B cell (primary cell): ENCODE results near the gene ACVR1. TPM values are rescaled to one million over a fixed set of nuclear protein-coding genes. Genes with fewer than 3 reads are reported as not detected.

ENCODE experiments used
- ATAC-seq: fragments of 200-7000 bp; cut with Tn5 transposase; one replicate; pipeline ENCODE4 v1.10.0; 2021; ENCODE audit warnings: low read depth, mild to moderate bottlenecking, moderate number of reproducible peaks, moderate library complexity
- CTCF ChIA-PET: fragments of 350-600 bp; sonication (Branson Sonifier 250); formaldehyde crosslinking; loops from one replicate; lab custom pipeline; 2021; ENCODE audit warnings: antibody characterized with exemption, inconsistent platforms; lab: Charles Lee
- POLR2A ChIA-PET: fragments of 350-600 bp; sonication (Branson Sonifier 250); formaldehyde crosslinking; loops from one replicate; lab custom pipeline; 2021; ENCODE audit warnings: antibody characterized with exemption; lab: Charles Lee
- DNase-seq: peaks from one replicate; pipeline ENCODE4 v3.0.0; 2013
- H2AFZ ChIP-seq: 2 replicates; pipeline ENCODE4 v1.6.1; 2012; ENCODE audit warnings: mild to moderate bottlenecking, low read depth, low read length; ENCODE audit not compliant: insufficient read depth, poor library complexity, severe bottlenecking
- H3K27ac ChIP-seq, 2 donors: 1 replicate in 1 of 2; 2 replicates in 1 of 2; pipeline ENCODE4 v1.5.1; 2012 to 2013; ENCODE audit warnings: low read length in 2 of 2, mild to moderate bottlenecking in 2 of 2, moderate library complexity in 1 of 2
- H3K27me3 ChIP-seq, 4 experiments: fragments of 200-600 bp in 1 of 4; sonication (generic) in 1 of 4; replicated peaks in 1 of 4; 1 replicate in 2 of 4; 2 replicates in 2 of 4; pipeline versions ENCODE4 v1.6.1 to v1.7.0; 2013 to 2016; ENCODE audit warnings: low read length in 3 of 4, mild to moderate bottlenecking in 2 of 4, mixed read lengths in 1 of 4, moderate library complexity in 1 of 4; ENCODE audit not compliant: insufficient read depth in 4 of 4, control insufficient read depth in 3 of 4; ENCODE audit errors: control extremely low read depth in 1 of 4
- H3K36me3 ChIP-seq, 2 experiments: replicated peaks in 1 of 2; 1 replicate in 1 of 2; 2 replicates in 1 of 2; pipeline versions ENCODE4 v1.6.1 to v1.7.1; 2013; ENCODE audit warnings: low read length in 1 of 2; ENCODE audit not compliant: insufficient read depth in 2 of 2, control insufficient read depth in 1 of 2; ENCODE audit errors: control extremely low read depth in 1 of 2, extremely low read depth in 1 of 2
- H3K4me1 ChIP-seq, 2 donors: fragments of 200-600 bp in 1 of 2; sonication (generic) in 1 of 2; 1 replicate in 1 of 2; 2 replicates in 1 of 2; pipeline versions ENCODE4 v1.5.1 to v1.6.1; 2013 to 2017; ENCODE audit warnings: low read length in 2 of 2; ENCODE audit not compliant: control insufficient read depth in 2 of 2, insufficient read depth in 2 of 2
- H3K4me2 ChIP-seq: replicated peaks from 2 replicates; pipeline ENCODE3; 2012; ENCODE audit warnings: mild to moderate bottlenecking, low read depth, low read length; ENCODE audit not compliant: poor library complexity, severe bottlenecking
- H3K4me3 ChIP-seq, 5 experiments: fragments of 200-600 bp in 1 of 5; sonication (generic) in 1 of 5; 1 replicate in 3 of 5; 2 replicates in 2 of 5; pipeline versions ENCODE4 v1.5.1 to v1.7.0; 2011 to 2016; ENCODE audit warnings: low read length in 4 of 5, mild to moderate bottlenecking in 4 of 5, low read depth in 2 of 5, control low read depth in 1 of 5, moderate library complexity in 1 of 5; ENCODE audit not compliant: insufficient read depth in 1 of 5; ENCODE audit errors: control extremely low read depth in 1 of 5, extremely low read depth in 1 of 5
- H3K79me2 ChIP-seq: fragments of 200-600 bp; sonication (generic); one replicate; pipeline ENCODE4 v1.6.0; 2016; ENCODE audit warnings: low read length; ENCODE audit not compliant: control insufficient read depth, insufficient read depth
- H3K9ac ChIP-seq: fragments of 200-600 bp; sonication (generic); 2 replicates; pipeline ENCODE4 v1.6.1; 2017; ENCODE audit warnings: mild to moderate bottlenecking, low read length, moderate library complexity
- H3K9me3 ChIP-seq, 3 donors: one replicate each; pipeline versions ENCODE4 v1.6.1 to v1.7.1; 2013; ENCODE audit warnings: low read length in 2 of 3; ENCODE audit not compliant: control insufficient read depth in 2 of 3, insufficient read depth in 1 of 3; ENCODE audit errors: control extremely low read depth in 1 of 3
- H4K20me1 ChIP-seq: 2 replicates; pipeline ENCODE4 v1.6.0; 2012; ENCODE audit warnings: mild to moderate bottlenecking, low read length; ENCODE audit not compliant: insufficient read depth, control insufficient read depth, poor library complexity, severe bottlenecking
- H3K27ac Mint-ChIP-seq: one replicate; pipeline ENCODE4 v1.8.0; 2021; ENCODE audit warnings: mixed read lengths
- H3K27me3 Mint-ChIP-seq: one replicate; pipeline ENCODE4 v1.8.0; 2021; ENCODE audit warnings: mixed read lengths
- H3K4me1 Mint-ChIP-seq: one replicate; pipeline ENCODE4 v1.8.0; 2021; ENCODE audit warnings: mixed read lengths
- H3K4me3 Mint-ChIP-seq: one replicate; pipeline ENCODE4 v1.8.0; 2021; ENCODE audit warnings: mixed read lengths
- H3K9me3 Mint-ChIP-seq: one replicate; pipeline ENCODE4 v1.8.0; 2022; ENCODE audit warnings: mixed read lengths; ENCODE audit not compliant: insufficient read depth
- EZH2 ChIP-seq: IDR thresholded peaks from 2 replicates; pipeline ENCODE4 v1.6.1; 2012; ENCODE audit warnings: borderline replicate concordance, low read depth, mild to moderate bottlenecking, moderate library complexity, low read length; ENCODE audit not compliant: insufficient read depth, poor library complexity, severe bottlenecking
- WGBS: methylation state at CpG from one replicate; pipeline ENCODE4 v1.1.5; 2013; ENCODE audit warnings: missing lambda C conversion rate; ENCODE audit not compliant: insufficient coverage; 5-methylcytosine and 5-hydroxymethylcytosine counted together
- intact Hi-C: fragments of 100-400 bp; cut with micrococcal nuclease; formaldehyde crosslinking; loops from one replicate; pipeline ENCODE4 v1.10.0; 2022
- polyA plus RNA-seq: library from polyadenylated mRNA; depleted of rRNA; stranded (reverse); fragments of >200 nt; gene quantifications from 2 replicates; pipeline ENCODE4 v1.2.3, GENCODE V29; 2012
- total RNA-seq, 2 donors: library from RNA; stranded (reverse); fragments of 120-200 nt in 1 of 2; gene quantifications; 1 replicate in 1 of 2; 2 replicates in 1 of 2; pipeline versions ENCODE4 v1.2.3 to v1.2.4, GENCODE V29; 2013 to 2022
- TF ChIP-seq, protein P1 (sequence below): fragments of 200-600 bp; IDR thresholded peaks from one replicate; pipeline ENCODE4 v1.8.0; 2022; ENCODE audit warnings: antibody characterized with exemption, mild to moderate bottlenecking

The ACVR1 gene
- total and polyA plus RNA-seq, 2 donors (not counting 1 experiment from before 2014, with no cell fraction given), result 3.7 to 11.7 TPM

DNA sequence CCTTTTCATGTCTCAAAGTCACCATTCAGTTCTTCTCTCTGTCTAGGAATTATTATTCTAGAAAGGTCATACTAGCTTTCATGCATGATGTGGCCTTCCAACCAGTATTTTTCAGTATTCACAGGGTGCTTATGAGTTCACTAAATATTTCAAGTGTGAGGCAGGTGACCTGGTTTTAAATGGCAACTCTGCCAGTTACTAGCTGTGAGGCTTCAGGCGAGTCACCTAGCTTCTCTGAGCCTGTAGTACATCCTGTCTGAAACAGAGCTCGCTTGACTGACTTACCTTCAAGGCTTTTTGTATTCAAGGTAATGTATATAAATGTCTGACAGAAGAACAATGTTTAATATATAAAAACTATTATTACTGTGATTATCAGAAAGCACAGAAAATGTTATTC lies 19.4 kb upstream of the ACVR1 start:
- Histone ChIP-seq H3K4me1 (peaks cover 22 to 31% of the 10 kb centered on the region in 2 donors), H4K20me1 (no peaks in the 10 kb centered on the region), H3K9ac (no peak overlapping the region), H3K4me2 (no peak overlapping the region), H3K79me2 (no peaks in the 10 kb centered on the region), H3K9me3 (no peaks in the 10 kb centered on the region), H3K27ac (no peak overlapping the region), H3K36me3 (no peaks in the 10 kb centered on the region), H2AFZ (no peak overlapping the region), H3K4me3 (no peak overlapping the region), H3K27me3 (no peaks in the 10 kb centered on the region)
- ATAC-seq (no peak), DNase-seq (no peak)
- no peaks in the 10 kb centered on the region for H3K9me3 Mint-ChIP-seq
- peaks cover 27% of the 10 kb centered on the region for H3K4me1 Mint-ChIP-seq
- 100% methylated on average over 1 of the region's 2 CpGs for WGBS
- ChIA-PET POLR2A (interaction anchor here (0.5 kb wide), 1 partner anchor 13 kb away, joined by 4 read pairs; no protein-coding TSS in a partner anchor), CTCF (interaction anchor here (1.1 kb wide), 1 partner anchor 19 kb away, joined by 3 read pairs; the partner anchor contains the start of gene ACVR1)
- no peak overlapping the region for H3K27ac Mint-ChIP-seq
- H3K4me3 Mint-ChIP-seq, result no peak overlapping the region
- TF ChIP-seq, protein P1, sequence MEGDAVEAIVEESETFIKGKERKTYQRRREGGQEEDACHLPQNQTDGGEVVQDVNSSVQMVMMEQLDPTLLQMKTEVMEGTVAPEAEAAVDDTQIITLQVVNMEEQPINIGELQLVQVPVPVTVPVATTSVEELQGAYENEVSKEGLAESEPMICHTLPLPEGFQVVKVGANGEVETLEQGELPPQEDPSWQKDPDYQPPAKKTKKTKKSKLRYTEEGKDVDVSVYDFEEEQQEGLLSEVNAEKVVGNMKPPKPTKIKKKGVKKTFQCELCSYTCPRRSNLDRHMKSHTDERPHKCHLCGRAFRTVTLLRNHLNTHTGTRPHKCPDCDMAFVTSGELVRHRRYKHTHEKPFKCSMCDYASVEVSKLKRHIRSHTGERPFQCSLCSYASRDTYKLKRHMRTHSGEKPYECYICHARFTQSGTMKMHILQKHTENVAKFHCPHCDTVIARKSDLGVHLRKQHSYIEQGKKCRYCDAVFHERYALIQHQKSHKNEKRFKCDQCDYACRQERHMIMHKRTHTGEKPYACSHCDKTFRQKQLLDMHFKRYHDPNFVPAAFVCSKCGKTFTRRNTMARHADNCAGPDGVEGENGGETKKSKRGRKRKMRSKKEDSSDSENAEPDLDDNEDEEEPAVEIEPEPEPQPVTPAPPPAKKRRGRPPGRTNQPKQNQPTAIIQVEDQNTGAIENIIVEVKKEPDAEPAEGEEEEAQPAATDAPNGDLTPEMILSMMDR, result no peak
- TF ChIP-seq EZH2, result no peak
- H3K27me3 Mint-ChIP-seq, result peaks cover 4% of the 10 kb centered on the region
- intact Hi-C loops, result no loop called here

DNA sequence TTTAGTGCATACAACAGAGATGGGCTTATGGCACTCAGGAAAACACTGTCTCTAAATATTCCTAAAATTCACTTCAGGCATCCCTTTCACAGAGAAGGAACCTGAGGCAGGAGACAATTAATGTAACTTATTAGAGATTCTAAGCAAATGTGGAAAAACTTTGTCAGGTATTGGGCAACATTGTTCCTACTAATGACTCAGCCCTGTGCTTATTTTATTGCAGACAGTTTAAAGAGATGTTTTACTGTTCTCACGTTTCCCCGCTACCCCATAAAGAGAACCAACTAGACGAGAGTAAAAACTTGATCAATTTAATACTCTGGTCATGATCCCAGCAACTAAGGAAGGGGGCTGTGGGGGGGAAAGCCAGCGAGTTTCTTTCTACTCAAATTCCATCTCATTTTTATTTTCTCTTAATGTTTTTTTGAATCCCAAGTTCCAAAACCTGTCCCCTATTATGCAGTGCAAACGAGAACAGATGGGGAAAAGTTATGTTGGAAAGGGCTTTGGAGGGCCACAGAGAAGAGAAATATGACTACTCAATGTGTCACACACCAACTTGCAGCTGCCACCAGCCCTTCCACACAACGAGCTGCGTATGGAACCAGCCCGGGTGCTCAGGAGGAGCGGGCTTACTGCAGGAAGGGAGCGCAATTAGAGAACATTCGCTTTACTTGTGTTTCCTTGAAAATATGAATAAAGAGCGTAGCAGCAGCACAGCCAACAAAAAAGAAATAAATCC lies 18.7 kb upstream of the ACVR1 start:
- H3K4me2 ChIP-seq, result no peak overlapping the region
- H3K27ac ChIP-seq, result no peak overlapping the region
- Mint-ChIP-seq H3K27me3 (peaks cover 4% of the 10 kb centered on the region), H3K4me1 (peaks cover 27% of the 10 kb centered on the region), H3K4me3 (no peak overlapping the region), H3K27ac (no peak overlapping the region), H3K9me3 (no peaks in the 10 kb centered on the region)
- intact Hi-C loops, result no loop called here
- ChIA-PET CTCF (no interaction called here), POLR2A (interaction anchor here (0.5 kb wide), 1 partner anchor 13 kb away, joined by 4 read pairs; no protein-coding TSS in a partner anchor)
- TF ChIP-seq EZH2, result no peak
- TF ChIP-seq, protein P1, result no peak
- ATAC-seq (no peak), DNase-seq (no peak)
- H3K27me3 ChIP-seq, result no peaks in the 10 kb centered on the region
- peaks cover 22 to 28% of the 10 kb centered on the region in 2 donors for H3K4me1 ChIP-seq
- no peaks in the 10 kb centered on the region for H4K20me1 ChIP-seq
- H3K79me2 ChIP-seq, result no peaks in the 10 kb centered on the region
- H3K4me3 ChIP-seq, result no peak overlapping the region
- WGBS, result 100% methylated on average over 3 of the region's 12 CpGs
- no peak overlapping the region for H3K9ac ChIP-seq
- no peaks in the 10 kb centered on the region for H3K36me3 ChIP-seq
- H2AFZ ChIP-seq, result no peak overlapping the region
- no peaks in the 10 kb centered on the region for H3K9me3 ChIP-seq
